Chondrocyte (in vitro differentiated cells): ENCODE results near the gene PRPF40A. TPM values are rescaled to one million over a fixed set of nuclear protein-coding genes. Genes with fewer than 3 reads are reported as not detected.

Experiments
- DNase-seq: peaks from one replicate; pipeline ENCODE4 v3.0.0; 2021; ENCODE audit warnings: mixed read lengths, low spot score
- H3K27ac Mint-ChIP-seq: one replicate; pipeline ENCODE4 v1.8.0; 2021; ENCODE audit warnings: mild to moderate bottlenecking, moderate library complexity, mixed read lengths; ENCODE audit not compliant: unreplicated experiment
- H3K27me3 Mint-ChIP-seq: 2 replicates; pipeline ENCODE4 v1.8.0; 2021; ENCODE audit warnings: low read depth, mixed read lengths
- H3K36me3 Mint-ChIP-seq: 2 replicates; pipeline ENCODE4 v1.8.0; 2021; ENCODE audit warnings: low read depth, mixed read lengths
- H3K4me1 Mint-ChIP-seq: 2 replicates; pipeline ENCODE4 v1.8.0; 2021; ENCODE audit warnings: low read depth, mild to moderate bottlenecking, mixed read lengths
- H3K4me3 Mint-ChIP-seq: one replicate; pipeline ENCODE4 v1.8.0; 2021; ENCODE audit warnings: mild to moderate bottlenecking, moderate library complexity, mixed read lengths; ENCODE audit not compliant: unreplicated experiment
- H3K9me3 Mint-ChIP-seq: 2 replicates; pipeline ENCODE4 v1.8.0; 2021; ENCODE audit warnings: low read depth, mixed read lengths
- total RNA-seq: library from RNA; stranded (reverse); gene quantifications from 3 replicates; pipeline ENCODE4 v1.2.1, GENCODE V29; 2021
- TF ChIP-seq, protein P1 (sequence below): fragments of 200-600 bp; sonication (generic); IDR thresholded peaks from 2 replicates; pipeline ENCODE4 v1.5.0; 2021; ENCODE audit warnings: antibody characterized with exemption, mild to moderate bottlenecking, moderate library complexity

Gene PRPF40A
- total RNA-seq, 1 donor from 2014 or later = 67.6 TPM

DNA sequence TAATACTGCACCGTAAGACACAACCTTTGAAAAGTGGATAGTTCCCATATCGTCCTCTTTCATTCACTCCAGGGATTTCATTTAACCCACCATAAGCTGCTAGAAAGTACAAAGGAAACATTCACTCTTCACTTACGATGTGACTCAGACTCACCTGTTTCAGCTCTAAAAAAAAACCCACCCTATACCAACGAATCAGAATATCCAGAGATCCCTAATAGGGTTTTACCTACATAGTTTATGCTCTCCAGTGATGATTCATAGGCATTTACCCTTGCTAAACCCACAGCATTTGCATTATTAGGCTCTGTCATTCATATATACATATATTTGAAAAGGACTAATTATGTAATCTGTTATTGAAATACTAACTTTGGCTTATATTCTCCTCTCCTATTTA lies 60.2 kb downstream of the PRPF40A start:
- DNase-seq = no peak
- no peaks in the 10 kb centered on the region for H3K9me3 Mint-ChIP-seq
- no peak overlapping the region for H3K27ac Mint-ChIP-seq
- TF ChIP-seq, protein P1, sequence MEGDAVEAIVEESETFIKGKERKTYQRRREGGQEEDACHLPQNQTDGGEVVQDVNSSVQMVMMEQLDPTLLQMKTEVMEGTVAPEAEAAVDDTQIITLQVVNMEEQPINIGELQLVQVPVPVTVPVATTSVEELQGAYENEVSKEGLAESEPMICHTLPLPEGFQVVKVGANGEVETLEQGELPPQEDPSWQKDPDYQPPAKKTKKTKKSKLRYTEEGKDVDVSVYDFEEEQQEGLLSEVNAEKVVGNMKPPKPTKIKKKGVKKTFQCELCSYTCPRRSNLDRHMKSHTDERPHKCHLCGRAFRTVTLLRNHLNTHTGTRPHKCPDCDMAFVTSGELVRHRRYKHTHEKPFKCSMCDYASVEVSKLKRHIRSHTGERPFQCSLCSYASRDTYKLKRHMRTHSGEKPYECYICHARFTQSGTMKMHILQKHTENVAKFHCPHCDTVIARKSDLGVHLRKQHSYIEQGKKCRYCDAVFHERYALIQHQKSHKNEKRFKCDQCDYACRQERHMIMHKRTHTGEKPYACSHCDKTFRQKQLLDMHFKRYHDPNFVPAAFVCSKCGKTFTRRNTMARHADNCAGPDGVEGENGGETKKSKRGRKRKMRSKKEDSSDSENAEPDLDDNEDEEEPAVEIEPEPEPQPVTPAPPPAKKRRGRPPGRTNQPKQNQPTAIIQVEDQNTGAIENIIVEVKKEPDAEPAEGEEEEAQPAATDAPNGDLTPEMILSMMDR = no peak
- H3K27me3 Mint-ChIP-seq = no peaks in the 10 kb centered on the region
- no peak overlapping the region for H3K4me3 Mint-ChIP-seq
- peaks cover 21% of the 10 kb centered on the region for H3K36me3 Mint-ChIP-seq
- H3K4me1 Mint-ChIP-seq = no peaks in the 10 kb centered on the region

GRCh38 chr2:152655880-152656279 lies 61.4 kb downstream of the PRPF40A start:
- no peak overlapping the region for H3K27ac Mint-ChIP-seq
- TF ChIP-seq, protein P1 = no peak
- no peaks in the 10 kb centered on the region for H3K9me3 Mint-ChIP-seq
- no peaks in the 10 kb centered on the region for H3K27me3 Mint-ChIP-seq
- H3K36me3 Mint-ChIP-seq = peaks cover 24% of the 10 kb centered on the region
- DNase-seq = no peak
- no peak overlapping the region for H3K4me3 Mint-ChIP-seq
- H3K4me1 Mint-ChIP-seq = no peaks in the 10 kb centered on the region

DNA sequence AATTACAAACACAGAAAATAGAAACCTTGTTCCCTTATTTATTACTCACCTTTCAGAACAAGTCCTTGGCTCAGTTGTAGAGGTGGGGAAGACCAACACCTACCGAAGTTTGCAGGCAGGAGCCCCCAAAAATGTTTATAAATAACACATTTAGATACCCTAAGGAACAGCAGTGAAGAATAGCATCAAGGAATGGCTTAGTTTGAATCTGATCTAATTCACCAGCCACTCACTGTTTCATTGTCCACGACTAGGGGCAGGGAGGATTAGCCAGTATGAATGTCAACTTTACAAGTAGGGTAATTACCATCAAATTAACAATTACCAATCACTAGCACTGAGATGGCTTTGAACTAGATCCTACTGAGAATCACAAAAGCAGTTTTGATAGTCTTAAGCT lies 65.4 kb downstream of the PRPF40A start:
- Mint-ChIP-seq H3K27ac (no peak overlapping the region), H3K9me3 (no peaks in the 10 kb centered on the region)

GRCh38 chr2:152650768-152651371 lies 66.4 kb downstream of the PRPF40A start:
- H3K9me3 Mint-ChIP-seq = no peaks in the 10 kb centered on the region
- peak overlapping the region; percentile 24 for H3K27ac Mint-ChIP-seq
- no peak overlapping the region for H3K4me3 Mint-ChIP-seq
- peaks cover 17% of the 10 kb centered on the region for H3K4me1 Mint-ChIP-seq
- no peaks in the 10 kb centered on the region for H3K27me3 Mint-ChIP-seq
- H3K36me3 Mint-ChIP-seq = peaks cover 10% of the 10 kb centered on the region
- TF ChIP-seq, protein P1 = no peak
- no peak for DNase-seq

More for the DNA sequence above, 65.4 kb downstream of the PRPF40A start:
- H3K27me3 Mint-ChIP-seq = no peaks in the 10 kb centered on the region
- H3K4me1 Mint-ChIP-seq = peaks cover 12% of the 10 kb centered on the region
- DNase-seq = no peak
- H3K36me3 Mint-ChIP-seq = peaks cover 12% of the 10 kb centered on the region
- TF ChIP-seq, protein P1 = no peak
- H3K4me3 Mint-ChIP-seq = no peak overlapping the region

DNA sequence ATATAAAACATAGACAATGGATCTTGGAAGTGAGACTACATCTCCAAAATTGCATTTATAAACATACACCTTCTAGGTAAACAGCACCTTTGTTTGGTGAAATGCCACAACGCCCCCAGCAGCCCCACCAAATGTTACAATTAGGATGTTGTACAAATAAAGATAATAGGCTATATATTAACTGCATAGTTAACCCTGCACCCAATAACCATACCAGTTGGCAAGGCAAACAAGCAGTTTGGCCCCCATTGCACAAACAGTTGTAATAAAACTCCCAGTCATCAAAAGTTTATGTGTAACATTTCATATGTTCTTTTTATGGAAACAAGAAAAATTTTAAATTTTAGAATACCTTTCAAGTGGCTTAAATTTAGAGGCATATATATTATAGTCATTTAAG lies 67.3 kb downstream of the PRPF40A start:
- TF ChIP-seq, protein P1 = no peak
- no peak overlapping the region for H3K4me3 Mint-ChIP-seq
- no peak overlapping the region for H3K27ac Mint-ChIP-seq
- no peak for DNase-seq
- no peaks in the 10 kb centered on the region for H3K9me3 Mint-ChIP-seq
- peaks cover 17% of the 10 kb centered on the region for H3K4me1 Mint-ChIP-seq
- H3K27me3 Mint-ChIP-seq = no peaks in the 10 kb centered on the region
- peaks cover 12% of the 10 kb centered on the region for H3K36me3 Mint-ChIP-seq
